Activated CD4-positive, CD25-positive, alpha-beta regulatory T cell treated with anti-CD3 and anti-CD28 coated beads, Interleukin-2, amount 50 U/mL, for 72 hours (primary cell): Measurements from ENCODE around the gene MAP4K4.

Experiments used
- DNase-seq: peaks from one replicate; pipeline ENCODE4 v3.0.0; 2021

MAP4K4 gene

GRCh38 chr2:101847661-101848339 lies 150.3 kb downstream of the MAP4K4 start:
- no peak for DNase-seq

GRCh38 chr2:101848769-101849410 lies 151.4 kb downstream of the MAP4K4 start:
- DNase-seq = no peak

- DNase-seq = no peak
Measured at GRCh38 chr2:101850450-101850849, 152.9 kb downstream of the MAP4K4 start.

GRCh38 chr2:101850991-101851390 lies 153.5 kb downstream of the MAP4K4 start:
- no peak for DNase-seq

GRCh38 chr2:101852824-101853223 lies 155.3 kb downstream of the MAP4K4 start:
- no peak for DNase-seq

- no peak for DNase-seq
Measured at GRCh38 chr2:101854877-101855276, 157.4 kb downstream of the MAP4K4 start.

GRCh38 chr2:101855776-101856175 lies 158.3 kb downstream of the MAP4K4 start:
- no peak for DNase-seq

- DNase-seq = no peak
Measured at GRCh38 chr2:101858246-101858645, 160.7 kb downstream of the MAP4K4 start.

GRCh38 chr2:101858910-101859309 lies 161.4 kb downstream of the MAP4K4 start:
- DNase-seq = no peak

GRCh38 chr2:101859604-101860003 lies 162.1 kb downstream of the MAP4K4 start:
- DNase-seq = no peak

GRCh38 chr2:101860157-101860556 lies 162.7 kb downstream of the MAP4K4 start:
- DNase-seq = no peak

- DNase-seq = no peak
Measured at GRCh38 chr2:101860782-101861181, 163.3 kb downstream of the MAP4K4 start.

GRCh38 chr2:101861382-101861781 lies 163.9 kb downstream of the MAP4K4 start:
- DNase-seq = no peak

- no peak for DNase-seq
Measured at GRCh38 chr2:101863534-101863933, 166.0 kb downstream of the MAP4K4 start.

GRCh38 chr2:101864426-101864825 lies 166.9 kb downstream of the MAP4K4 start:
- no peak for DNase-seq

- no peak for DNase-seq
Measured at GRCh38 chr2:101868525-101868924, 171.0 kb downstream of the MAP4K4 start.

- no peak for DNase-seq
Measured at GRCh38 chr2:101869527-101869926, 172.0 kb downstream of the MAP4K4 start.

- DNase-seq = no peak
Measured at GRCh38 chr2:101870444-101870843, 172.9 kb downstream of the MAP4K4 start.

GRCh38 chr2:101871480-101871879 lies 174.0 kb downstream of the MAP4K4 start:
- no peak for DNase-seq

GRCh38 chr2:101872480-101872879 lies 175.0 kb downstream of the MAP4K4 start:
- DNase-seq = no peak

GRCh38 chr2:101873543-101873942 lies 176.0 kb downstream of the MAP4K4 start:
- DNase-seq = no peak

GRCh38 chr2:101874069-101874468 lies 176.6 kb downstream of the MAP4K4 start:
- DNase-seq = no peak

- no peak for DNase-seq
Measured at GRCh38 chr2:101879466-101879865, 182.0 kb downstream of the MAP4K4 start.

- no peak for DNase-seq
Measured at GRCh38 chr2:101881131-101881530, 183.6 kb downstream of the MAP4K4 start.

GRCh38 chr2:101882769-101883307 lies 185.3 kb downstream of the MAP4K4 start:
- no peak for DNase-seq
